ENCODE data around the gene TTLL11.
"Not testable (repeated sequence)": the region's sequence is repeated elsewhere in the genome, so short reads cannot be mapped to it uniquely, and the experiment has no call there.

Gene TTLL11

DNA sequence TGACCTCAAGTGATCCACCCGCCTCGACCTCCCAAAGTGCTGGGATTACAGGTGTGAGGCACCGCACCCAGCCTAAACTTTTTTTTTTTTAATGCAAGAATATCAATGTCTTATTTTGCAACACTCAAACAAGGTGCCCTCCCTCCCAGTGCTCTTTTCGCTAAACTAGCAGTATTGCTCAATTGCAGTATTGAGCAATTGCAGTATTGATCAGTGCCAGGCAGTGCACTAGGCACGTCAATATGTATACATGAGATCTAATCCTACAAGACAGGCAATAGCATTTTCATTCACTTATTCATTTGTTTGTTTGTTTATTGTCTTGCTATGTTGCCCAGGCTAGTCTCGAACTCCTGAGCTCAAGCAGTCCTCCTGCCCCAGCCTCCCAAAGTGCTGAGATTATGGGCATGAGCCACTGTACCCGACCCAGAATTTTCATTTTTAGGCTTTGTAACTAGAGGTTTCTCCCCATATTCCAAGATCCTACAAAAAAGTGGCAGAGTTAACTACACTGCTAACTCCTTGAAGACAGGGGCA lies 94.5 kb downstream of the TTLL11 start:
- no peak for DNase-seq

DNA sequence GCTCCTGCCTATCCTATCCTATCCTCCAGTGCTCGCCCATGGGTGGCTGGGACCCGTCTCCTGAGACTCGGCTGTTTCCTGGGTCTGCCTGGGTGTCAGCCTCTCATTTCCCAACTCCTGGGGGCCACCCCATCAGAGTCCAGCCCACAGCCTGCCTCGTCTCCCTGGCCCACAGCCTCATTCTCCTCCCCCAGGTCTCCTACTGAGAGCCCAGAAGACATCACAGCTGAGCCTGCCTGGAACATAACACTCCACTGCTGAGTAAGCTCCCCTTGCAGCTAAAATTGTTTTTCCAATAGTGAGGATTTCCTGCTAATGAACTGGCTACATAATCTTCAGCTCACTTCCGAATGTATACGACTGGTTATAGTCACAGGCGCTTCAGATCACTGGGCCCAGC lies 95.3 kb downstream of the TTLL11 start:
- DNase-seq = no peak

- no peak for DNase-seq
Observed at GRCh38 chr9:121996783-121997182, 96.3 kb downstream of the TTLL11 start.

- no peak for DNase-seq
Observed at GRCh38 chr9:121995997-121996396, 97.1 kb downstream of the TTLL11 start.

- DNase-seq = peak; percentile 58
Observed at GRCh38 chr9:121992571-121993212, 100.4 kb downstream of the TTLL11 start.

DNA sequence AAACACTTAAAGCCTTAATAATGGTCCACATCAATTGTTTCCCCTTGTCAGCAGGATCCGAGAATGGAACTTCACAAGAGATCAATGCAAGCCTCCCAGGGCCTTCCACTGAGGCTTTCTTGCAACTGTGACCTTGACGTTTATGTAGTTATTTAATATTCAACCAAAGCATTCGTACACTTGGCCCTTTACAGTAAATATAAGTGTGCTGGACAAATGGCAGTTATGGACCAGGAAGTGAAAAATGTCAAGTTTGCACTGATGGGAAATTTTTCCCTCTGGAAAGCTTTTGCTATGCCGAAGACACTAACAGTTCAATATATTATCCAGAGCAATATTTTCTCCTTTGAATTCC lies 101.8 kb downstream of the TTLL11 start:
- DNase-seq = no peak

GRCh38 chr9:121990600-121991306 lies 102.4 kb downstream of the TTLL11 start:
- no peak for DNase-seq

- DNase-seq = no peak
Observed at GRCh38 chr9:121989010-121989409, 104.1 kb downstream of the TTLL11 start.

DNA sequence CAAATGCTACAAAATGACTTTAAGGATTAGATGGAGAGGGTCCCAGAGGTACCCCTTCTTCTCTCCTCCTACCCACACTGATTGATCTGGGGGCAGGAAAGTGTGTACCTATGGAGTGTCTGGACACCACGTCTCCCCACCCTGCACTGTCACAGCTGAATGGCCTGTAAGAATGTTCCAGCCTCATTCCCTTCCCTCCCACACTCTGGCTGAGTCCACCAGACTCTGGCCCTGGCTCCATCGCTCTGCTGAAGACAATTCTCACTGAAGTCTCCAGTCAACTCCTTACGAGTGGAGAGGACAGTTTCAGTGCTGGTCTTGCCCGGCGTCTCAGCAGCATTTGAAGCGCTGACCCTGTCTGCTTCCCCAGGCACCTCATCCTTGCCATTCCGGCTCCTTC lies 105.8 kb downstream of the TTLL11 start:
- DNase-seq = no peak

GRCh38 chr9:121985792-121986494 lies 107.2 kb downstream of the TTLL11 start:
- DNase-seq = no peak

DNA sequence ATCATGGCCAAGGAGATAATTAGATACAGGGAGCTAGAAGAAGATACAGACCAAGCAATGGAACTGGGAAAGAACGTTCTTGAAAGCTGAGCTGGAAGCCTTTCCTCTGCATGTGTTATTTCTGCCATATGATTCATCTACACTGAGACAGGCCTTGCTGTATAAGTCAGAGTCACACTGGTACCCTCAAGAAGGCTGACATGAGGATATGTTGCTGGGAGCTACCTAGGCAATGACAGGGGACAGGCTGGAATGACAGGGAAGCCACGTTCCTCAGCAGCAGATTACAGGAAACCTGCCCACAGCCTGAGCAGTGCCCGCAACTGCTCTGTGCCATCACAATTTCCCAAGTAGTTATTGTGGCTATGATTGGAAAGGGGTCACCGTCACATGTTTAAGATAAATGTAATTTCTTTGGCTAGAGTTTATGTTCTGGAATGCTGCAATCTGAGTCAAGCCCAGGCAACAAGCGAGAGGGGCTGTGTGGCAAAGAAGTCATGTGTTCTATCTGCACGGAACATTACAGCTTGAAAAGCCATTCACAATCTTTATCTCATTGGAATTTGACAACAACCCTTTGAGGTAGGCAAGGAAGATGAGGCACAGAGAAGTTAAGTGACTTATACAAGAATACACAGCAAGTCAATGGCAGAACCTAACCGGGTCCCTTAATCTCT lies 108.2 kb downstream of the TTLL11 start:
- no peak for DNase-seq

DNA sequence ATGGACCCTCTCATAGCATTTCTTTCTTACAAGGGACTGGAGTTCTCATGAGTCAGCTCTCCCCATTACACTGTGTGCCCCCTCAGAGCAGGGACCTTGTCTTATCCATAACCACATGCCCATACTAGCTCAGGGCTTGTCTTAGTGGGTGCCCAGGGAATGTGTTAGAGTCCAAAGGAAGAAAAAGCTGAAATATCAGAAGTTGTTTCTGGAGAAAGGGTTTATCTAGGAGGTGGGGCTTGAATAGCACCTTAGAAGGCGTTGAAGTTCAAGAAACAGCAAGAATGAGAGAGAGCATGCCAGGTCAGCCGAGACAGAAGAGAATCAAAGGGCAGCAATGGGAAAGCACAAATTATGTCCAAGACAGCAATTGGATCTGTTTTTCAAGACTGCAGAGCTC lies 109.4 kb downstream of the TTLL11 start:
- no peak for DNase-seq

DNA sequence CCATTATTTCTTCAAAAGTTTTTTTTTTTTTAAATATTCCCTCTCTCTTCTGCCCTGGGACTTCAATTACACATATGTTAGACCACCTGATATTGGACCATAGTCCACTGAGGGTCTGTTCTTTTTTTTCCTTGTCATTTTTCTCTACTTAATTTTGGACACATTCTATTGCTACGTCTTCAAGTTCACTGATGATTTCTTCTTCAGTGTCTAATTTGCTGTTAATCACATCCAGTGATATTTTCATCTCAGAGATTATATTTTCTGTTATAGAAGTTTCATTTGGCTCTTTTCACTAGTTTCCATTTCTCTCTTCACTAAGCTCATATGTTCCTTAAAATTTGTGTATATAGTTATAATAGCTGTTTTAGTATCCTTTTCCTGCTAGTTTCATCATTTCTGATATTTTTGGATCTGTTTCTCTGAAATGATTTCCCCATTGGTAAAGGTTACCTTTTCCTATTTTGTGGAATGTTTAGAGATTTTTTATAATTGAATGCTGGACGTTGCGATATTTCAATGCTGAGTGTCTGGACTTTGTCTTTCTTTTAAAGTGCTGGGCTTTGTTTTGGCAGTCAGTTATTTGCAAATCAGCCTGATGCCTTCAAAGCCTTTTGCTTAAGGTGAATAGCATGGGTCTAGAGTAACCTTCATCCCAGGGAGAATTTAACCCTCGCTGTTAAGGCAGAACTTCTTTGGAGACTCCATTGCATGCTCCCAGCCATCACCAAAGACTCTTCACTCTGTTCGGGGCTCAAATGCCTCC lies 111.8 kb downstream of the TTLL11 start:
- no peak for DNase-seq

DNA sequence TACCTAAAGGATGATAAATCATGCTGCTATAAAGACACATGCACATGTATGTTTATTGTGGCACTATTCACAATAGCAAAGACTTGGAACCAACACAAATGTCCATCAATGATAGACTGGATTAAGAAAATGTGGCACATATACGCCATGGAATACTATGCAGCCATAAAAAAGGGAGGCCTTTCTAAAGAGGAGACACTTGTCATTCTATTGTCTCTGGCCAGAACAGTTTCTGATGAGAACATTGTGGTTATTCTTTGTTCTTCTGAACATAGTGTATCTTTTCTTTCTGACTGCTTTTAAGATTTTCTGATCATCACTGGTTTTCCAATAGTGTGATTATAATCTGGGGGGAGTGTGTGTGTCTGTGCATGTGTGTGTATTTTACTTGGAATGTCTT lies 112.4 kb downstream of the TTLL11 start:
- not testable (repeated sequence) for DNase-seq

- DNase-seq = no peak
Observed at GRCh38 chr9:121979736-121980135, 113.4 kb downstream of the TTLL11 start.

DNA sequence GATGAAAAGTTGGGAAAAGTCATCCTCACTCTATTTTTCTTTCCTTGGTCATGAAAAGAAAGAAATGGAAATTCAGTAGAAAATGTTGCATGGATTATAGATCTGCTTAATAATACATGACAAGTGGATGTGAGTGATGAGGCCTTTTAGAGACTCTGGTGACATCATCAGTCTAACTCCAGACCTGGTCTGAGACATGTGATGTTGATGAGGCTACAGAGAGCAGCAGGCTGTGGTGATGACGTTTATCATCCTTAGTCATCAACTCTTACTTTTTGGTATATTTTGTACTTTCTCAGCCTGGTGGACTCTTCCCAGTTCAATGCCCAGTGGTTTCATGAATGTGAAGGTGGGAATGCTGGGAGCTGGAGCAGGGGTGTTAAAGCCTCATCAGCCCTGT lies 116.4 kb downstream of the TTLL11 start:
- no peak for DNase-seq

GRCh38 chr9:121975801-121976277 lies 117.3 kb downstream of the TTLL11 start:
- no peak for DNase-seq

DNA sequence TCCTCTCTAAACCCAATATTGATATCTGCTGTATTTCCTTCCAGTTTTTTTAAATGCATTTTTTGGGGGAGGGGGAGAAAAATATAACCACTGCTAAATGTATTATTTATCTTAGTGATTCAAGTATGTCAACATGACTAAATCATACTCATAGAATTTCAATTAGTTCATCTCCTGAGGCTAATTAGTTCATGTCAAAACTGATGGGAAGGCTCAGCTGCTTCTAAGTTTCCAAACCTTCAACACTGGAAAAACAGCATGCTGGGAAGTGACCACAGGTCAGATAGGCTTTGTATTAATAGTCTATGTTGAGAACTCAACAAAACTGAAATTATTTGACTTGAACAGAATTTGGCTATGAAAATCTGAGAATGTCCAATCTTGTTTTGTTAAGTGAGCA lies 118.7 kb downstream of the TTLL11 start:
- no peak for DNase-seq

GRCh38 chr9:121972501-121972981 lies 120.6 kb downstream of the TTLL11 start:
- DNase-seq = no peak

DNA sequence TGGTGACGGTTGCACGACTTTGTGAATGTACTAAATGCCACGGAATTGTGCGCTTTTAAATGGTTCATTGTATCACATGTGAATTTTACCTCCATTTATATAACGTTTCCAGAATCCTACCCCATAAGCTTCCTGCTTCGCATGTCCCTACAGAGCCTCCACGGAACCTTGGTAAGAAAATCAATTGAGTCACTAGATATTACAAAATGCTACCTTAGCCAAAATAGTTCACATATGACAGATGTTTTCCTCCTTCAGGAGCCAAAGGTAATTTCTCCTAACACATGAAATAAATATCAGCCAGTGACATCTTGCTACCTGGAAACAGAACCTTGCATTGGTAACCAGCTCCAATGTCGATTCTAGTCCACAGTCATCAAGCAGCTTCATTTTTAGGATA lies 125.1 kb downstream of the TTLL11 start:
- no peak for DNase-seq

GRCh38 chr9:121966706-121967105 lies 126.4 kb downstream of the TTLL11 start:
- no peak for DNase-seq

DNA sequence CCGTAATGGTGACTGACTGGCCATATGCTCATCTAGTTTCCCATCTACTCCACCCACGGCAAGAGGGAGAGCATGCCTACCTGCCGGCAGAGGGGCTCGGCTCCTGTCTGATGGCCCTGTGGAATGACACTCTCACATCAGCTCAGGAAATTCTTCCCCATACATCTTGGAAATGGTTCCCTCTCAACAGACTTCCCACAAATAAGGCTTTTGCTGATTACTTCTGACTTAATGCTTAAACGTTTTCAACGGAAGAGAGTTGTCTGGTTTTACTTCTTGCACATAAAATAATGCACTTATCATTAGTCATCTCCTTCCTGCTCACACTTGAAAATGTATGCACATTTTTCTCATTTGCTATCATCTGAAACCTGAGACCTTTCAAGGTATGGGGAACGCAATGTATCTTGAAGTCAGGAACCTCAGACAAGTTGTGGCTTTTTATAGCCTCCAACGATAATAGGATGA lies 129.5 kb downstream of the TTLL11 start:
- DNase-seq = no peak

Data from CD4-positive, alpha-beta T cell treated with Interleukin-17A for 1 hour (primary cell).